WERI-Rb-1 (cell line): ENCODE results near the gene ACACA.
A peak's percentile ranks its signal among the peaks of the same experiment; 100 is the strongest.

Source experiments
- DNase-seq: peaks from one replicate; pipeline ENCODE4 v3.0.0-alpha.2; 2020
- H3K27ac ChIP-seq: fragments of 250-450 bp; sonication (Bioruptor Pico); 2 replicates; pipeline ENCODE4 v1.5.1; 2020; ENCODE audit warnings: mild to moderate bottlenecking, moderate library complexity
- H3K27me3 ChIP-seq: fragments of 250-450 bp; sonication (Bioruptor Pico); 2 replicates; pipeline ENCODE4 v1.5.1; 2021; ENCODE audit warnings: mild to moderate bottlenecking, low read depth, moderate library complexity; ENCODE audit not compliant: insufficient read depth, severe bottlenecking
- H3K36me3 ChIP-seq: fragments of 250-450 bp; sonication (Bioruptor Pico); 2 replicates; pipeline ENCODE4 v1.5.1; 2020; ENCODE audit warnings: mild to moderate bottlenecking, moderate library complexity
- H3K4me3 ChIP-seq: 2 replicates; pipeline ENCODE4 v1.5.1; 2011; ENCODE audit warnings: low read depth, mild to moderate bottlenecking, control low read depth, low read length
- H3K9me3 ChIP-seq: fragments of 250-450 bp; sonication (Bioruptor Pico); 2 replicates; pipeline ENCODE4 v1.5.1; 2021; ENCODE audit warnings: mild to moderate bottlenecking, moderate library complexity; ENCODE audit not compliant: severe bottlenecking
- TF ChIP-seq, protein P1 (sequence below): IDR thresholded peaks from 2 replicates; pipeline ENCODE4 v1.5.1; 2011; ENCODE audit warnings: low read depth, mild to moderate bottlenecking, control low read depth, inconsistent platforms, low read length

ACACA gene

DNA sequence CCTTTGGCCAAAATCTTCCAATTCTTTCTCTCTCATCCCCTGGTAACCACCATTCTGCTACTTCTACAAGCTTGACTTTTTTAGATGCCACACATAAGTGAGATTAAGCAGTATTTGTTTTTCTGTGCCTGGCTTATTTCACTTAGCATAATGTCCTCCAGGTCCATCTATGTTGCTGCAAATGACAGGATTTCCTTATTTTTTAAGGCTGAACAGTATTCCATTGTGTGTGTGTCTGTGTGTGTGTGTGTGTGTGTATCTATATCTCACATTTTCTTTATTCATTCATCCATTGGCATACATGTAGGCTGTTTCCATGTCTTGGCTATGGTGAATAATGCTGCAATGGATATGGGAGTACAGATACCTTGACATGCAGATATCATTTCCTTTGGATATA, 6.1 kb downstream of the ACACA start:
- TF ChIP-seq, protein P1, sequence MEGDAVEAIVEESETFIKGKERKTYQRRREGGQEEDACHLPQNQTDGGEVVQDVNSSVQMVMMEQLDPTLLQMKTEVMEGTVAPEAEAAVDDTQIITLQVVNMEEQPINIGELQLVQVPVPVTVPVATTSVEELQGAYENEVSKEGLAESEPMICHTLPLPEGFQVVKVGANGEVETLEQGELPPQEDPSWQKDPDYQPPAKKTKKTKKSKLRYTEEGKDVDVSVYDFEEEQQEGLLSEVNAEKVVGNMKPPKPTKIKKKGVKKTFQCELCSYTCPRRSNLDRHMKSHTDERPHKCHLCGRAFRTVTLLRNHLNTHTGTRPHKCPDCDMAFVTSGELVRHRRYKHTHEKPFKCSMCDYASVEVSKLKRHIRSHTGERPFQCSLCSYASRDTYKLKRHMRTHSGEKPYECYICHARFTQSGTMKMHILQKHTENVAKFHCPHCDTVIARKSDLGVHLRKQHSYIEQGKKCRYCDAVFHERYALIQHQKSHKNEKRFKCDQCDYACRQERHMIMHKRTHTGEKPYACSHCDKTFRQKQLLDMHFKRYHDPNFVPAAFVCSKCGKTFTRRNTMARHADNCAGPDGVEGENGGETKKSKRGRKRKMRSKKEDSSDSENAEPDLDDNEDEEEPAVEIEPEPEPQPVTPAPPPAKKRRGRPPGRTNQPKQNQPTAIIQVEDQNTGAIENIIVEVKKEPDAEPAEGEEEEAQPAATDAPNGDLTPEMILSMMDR = no peak
- Histone ChIP-seq H3K27ac (no peak overlapping the region), H3K4me3 (no peak overlapping the region), H3K36me3 (no peaks in the 10 kb centered on the region), H3K27me3 (no peaks in the 10 kb centered on the region), H3K9me3 (no peaks in the 10 kb centered on the region)
- no peak for DNase-seq

DNA sequence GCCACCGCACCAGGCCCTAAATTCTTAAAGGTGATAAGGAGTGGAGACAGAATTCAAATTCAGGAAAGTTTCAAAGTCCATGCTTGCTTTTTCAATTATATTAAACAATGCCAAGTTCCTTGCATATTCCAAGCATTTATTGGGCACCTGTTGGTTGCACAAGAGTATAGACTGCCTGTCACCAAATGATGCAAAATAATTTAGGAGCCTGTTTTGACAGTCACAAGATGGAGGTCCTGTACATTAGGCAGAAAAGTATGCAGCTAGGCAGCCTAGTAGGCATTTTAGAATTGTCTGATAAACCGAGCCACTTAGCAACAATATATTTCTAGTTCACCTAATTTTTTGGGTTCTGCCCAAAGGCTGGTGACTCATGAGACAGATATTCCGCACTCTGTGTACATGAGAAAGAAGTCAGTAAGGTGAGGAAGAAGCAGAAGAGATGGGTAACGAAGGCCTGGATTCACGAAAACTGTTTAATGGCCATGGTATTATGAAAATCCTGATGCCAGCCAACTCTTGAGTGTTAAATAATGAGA, 7.3 kb downstream of the ACACA start:
- Histone ChIP-seq H3K27ac (no peak overlapping the region), H3K4me3 (no peak overlapping the region), H3K27me3 (no peaks in the 10 kb centered on the region), H3K9me3 (no peaks in the 10 kb centered on the region), H3K36me3 (no peaks in the 10 kb centered on the region)
- TF ChIP-seq, protein P1 = no peak
- DNase-seq = no peak

DNA sequence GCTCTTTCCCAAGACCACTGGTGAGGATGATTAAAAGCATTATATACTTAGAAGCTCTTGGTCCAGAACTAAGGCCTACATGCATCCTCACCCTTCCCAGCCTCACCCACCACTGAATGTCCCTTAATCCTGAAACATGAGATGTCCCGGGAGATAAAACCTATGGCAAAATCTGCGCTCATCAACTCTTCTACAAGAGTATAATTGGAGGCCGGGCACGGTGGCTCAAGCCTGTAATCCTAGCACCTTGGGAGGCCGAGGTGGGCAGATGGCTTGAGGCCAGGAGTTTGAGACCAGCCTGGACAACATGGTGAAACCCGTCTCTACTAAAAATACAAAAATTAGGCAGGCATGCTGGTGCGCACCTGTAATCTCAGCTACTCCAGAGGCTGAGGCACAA, 13.3 kb downstream of the ACACA start:
- TF ChIP-seq, protein P1 = no peak
- Histone ChIP-seq H3K36me3 (no peaks in the 10 kb centered on the region), H3K27ac (no peak overlapping the region), H3K27me3 (no peaks in the 10 kb centered on the region), H3K9me3 (no peaks in the 10 kb centered on the region), H3K4me3 (no peak overlapping the region)
- DNase-seq = peak; percentile 49

DNA sequence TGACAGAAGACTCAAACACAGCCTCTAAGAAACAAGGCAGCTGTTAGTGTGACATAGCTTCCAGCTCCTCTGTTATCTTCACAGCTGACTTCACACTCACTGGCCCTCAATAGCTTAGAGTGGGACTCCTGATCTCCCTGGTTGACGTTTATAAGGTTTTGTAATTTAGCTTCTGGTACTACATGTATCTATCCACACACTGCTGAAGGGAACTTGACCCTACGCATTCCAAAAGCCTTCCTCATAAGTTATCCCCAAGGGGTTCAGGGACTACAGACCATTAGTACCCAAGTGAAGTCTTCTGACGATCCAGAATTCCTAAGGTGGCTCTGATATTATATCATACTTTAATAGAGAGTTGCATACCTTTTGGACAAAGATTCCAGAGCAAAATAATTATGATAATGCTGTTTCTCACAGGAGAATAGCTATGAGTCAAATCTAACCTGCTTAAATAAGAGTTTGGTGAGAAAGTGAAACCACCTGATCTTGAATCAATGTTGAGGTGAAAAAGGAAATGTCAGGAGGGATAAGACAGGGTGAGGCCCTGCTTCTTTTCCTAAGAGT, 14.5 kb downstream of the ACACA start:
- no peak for DNase-seq
- TF ChIP-seq, protein P1 = no peak
- no peak overlapping the region for H3K4me3 ChIP-seq
- no peaks in the 10 kb centered on the region for H3K9me3 ChIP-seq
- H3K36me3 ChIP-seq = no peaks in the 10 kb centered on the region
- H3K27ac ChIP-seq = no peak overlapping the region
- H3K27me3 ChIP-seq = no peaks in the 10 kb centered on the region

DNA sequence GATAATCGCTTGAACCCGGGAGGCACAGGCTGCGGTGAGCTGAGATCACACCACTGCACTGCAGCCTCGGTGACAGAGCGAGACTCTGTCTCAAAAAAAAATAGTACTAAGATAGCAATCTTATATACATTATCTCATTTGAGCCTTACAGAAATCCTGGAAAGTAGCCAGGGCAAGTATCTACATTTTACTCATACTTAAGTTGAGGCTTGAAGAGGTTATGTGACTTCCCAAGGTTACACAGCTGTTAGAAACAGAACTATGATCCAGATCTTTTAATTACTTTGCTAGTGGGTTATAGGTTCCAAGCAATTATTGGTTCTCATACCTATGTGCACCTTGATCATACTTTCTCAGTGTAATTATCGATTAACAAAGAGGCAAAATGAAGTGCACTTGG, 15.5 kb downstream of the ACACA start:
- Histone ChIP-seq H3K36me3 (no peaks in the 10 kb centered on the region), H3K27me3 (no peaks in the 10 kb centered on the region)
- DNase-seq = no peak

More for the DNA sequence above, 15.5 kb downstream of the ACACA start:
- no peak overlapping the region for H3K4me3 ChIP-seq
- no peaks in the 10 kb centered on the region for H3K9me3 ChIP-seq
- H3K27ac ChIP-seq = no peak overlapping the region
- TF ChIP-seq, protein P1 = no peak
